GM06990 (cell line): ENCODE measurements around the gene IGF1.

ENCODE experiments used
- DNase-seq: peaks from one replicate; pipeline ENCODE4 v3.0.0-alpha.2; 2011; ENCODE audit not compliant: insufficient read length; ENCODE audit errors: extremely low read depth
- H3K27me3 ChIP-seq: replicated peaks from 2 replicates; pipeline ENCODE4 v1.6.0; 2011; ENCODE audit warnings: low read length; ENCODE audit not compliant: control insufficient read depth, insufficient read depth
- H3K36me3 ChIP-seq: 2 replicates; pipeline ENCODE4 v1.5.1; 2011; ENCODE audit warnings: low read length; ENCODE audit not compliant: control insufficient read depth, insufficient read depth
- H3K4me3 ChIP-seq: replicated peaks from 2 replicates; pipeline ENCODE4 v1.5.1; 2011; ENCODE audit warnings: low read depth, mild to moderate bottlenecking, control low read depth, low read length
- TF ChIP-seq, protein P1 (sequence below): IDR thresholded peaks from 2 replicates; pipeline ENCODE4 v1.5.1; 2011; ENCODE audit warnings: low read length, control low read depth, mild to moderate bottlenecking, inconsistent platforms; ENCODE audit not compliant: insufficient read depth, poor library complexity, severe bottlenecking

The IGF1 gene

DNA sequence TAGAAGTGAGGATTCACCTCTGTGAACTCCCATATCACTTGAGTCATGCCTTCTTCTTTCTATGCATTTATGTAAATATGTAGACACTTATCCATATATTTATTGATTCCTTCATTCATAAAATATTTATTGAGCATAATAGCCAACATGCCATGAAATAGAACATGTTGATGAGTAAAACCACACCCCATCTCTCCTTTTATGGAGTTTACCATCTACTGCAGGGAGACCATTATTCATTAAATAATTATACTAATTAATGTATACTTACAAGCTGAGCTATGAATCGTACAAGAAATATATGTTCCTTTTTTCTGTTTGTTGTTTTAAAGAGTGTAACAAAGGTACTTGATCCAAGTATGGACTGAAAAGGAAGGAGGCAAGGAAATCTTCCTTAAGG is 17.4 kb upstream of the IGF1 start:
- Histone ChIP-seq H3K36me3 (no peaks in the 10 kb centered on the region), H3K27me3 (no peaks in the 10 kb centered on the region), H3K4me3 (no peak overlapping the region)
- DNase-seq: no peak
- TF ChIP-seq, protein P1, sequence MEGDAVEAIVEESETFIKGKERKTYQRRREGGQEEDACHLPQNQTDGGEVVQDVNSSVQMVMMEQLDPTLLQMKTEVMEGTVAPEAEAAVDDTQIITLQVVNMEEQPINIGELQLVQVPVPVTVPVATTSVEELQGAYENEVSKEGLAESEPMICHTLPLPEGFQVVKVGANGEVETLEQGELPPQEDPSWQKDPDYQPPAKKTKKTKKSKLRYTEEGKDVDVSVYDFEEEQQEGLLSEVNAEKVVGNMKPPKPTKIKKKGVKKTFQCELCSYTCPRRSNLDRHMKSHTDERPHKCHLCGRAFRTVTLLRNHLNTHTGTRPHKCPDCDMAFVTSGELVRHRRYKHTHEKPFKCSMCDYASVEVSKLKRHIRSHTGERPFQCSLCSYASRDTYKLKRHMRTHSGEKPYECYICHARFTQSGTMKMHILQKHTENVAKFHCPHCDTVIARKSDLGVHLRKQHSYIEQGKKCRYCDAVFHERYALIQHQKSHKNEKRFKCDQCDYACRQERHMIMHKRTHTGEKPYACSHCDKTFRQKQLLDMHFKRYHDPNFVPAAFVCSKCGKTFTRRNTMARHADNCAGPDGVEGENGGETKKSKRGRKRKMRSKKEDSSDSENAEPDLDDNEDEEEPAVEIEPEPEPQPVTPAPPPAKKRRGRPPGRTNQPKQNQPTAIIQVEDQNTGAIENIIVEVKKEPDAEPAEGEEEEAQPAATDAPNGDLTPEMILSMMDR: no peak

DNA sequence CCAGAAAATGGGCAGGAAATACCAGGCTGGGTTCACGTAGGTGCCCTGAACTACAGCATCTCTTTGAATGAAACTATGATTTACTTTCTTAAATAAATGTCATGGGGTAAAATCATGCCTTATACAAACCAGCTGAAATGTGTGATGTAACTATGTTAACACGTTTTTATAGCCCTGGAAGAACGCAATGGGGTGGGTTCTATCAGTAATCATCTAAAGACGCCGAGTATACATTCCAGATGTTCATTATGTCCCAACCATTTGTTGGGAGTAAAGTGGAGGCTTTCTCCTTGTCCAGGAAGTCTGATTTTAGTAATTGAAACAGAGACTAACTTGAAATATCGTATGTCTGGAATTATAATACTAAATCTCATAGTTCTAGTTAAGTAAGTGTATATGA is 16.2 kb upstream of the IGF1 start:
- Histone ChIP-seq H3K36me3 (no peaks in the 10 kb centered on the region), H3K4me3 (no peak overlapping the region), H3K27me3 (no peaks in the 10 kb centered on the region)
- DNase-seq: no peak
- TF ChIP-seq, protein P1: no peak

DNA sequence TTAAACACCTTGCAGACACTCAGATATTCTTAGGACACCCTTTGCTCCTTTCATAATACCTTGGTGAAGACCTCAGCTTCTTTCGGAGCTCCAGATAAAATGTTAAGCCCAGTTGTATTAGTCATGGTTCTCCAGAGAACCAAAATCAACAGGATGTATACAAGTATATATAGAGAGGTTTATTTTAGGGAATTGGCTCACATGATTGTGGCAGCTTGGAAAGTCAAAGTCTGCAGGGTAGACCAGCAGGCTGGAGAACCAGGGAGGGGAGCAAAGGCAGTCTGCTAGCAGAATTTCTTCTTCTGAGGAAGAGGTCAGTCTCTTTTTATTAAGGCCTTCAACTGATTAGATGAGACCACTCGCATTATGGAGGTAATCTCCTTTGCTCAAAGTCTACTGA is 6.9 kb upstream of the IGF1 start:
- H3K4me3 ChIP-seq: no peak overlapping the region
- DNase-seq: no peak
- TF ChIP-seq, protein P1: no peak

DNA sequence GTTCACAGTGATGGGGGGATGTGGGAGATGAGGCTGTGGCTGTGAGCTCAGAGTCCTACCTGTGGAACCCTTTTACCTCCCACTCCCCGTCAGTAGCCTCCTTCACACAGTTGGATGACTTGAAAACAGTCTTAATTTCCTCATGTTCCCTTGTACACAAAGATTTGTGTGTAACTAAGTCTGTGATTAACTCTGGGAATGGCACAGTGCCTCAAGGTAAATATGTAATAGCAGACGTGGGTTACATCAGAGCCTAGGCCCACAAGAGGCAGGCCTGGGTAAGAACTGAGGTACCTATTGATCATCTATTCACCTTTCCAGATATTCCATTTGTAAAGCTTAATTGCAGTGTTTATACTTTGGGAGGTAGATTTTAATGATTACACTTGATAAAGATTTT is 5.8 kb upstream of the IGF1 start:
- TF ChIP-seq, protein P1: no peak

More for the DNA sequence above, 6.9 kb upstream of the IGF1 start:
- no peaks in the 10 kb centered on the region for H3K27me3 ChIP-seq
- no peaks in the 10 kb centered on the region for H3K36me3 ChIP-seq

DNA sequence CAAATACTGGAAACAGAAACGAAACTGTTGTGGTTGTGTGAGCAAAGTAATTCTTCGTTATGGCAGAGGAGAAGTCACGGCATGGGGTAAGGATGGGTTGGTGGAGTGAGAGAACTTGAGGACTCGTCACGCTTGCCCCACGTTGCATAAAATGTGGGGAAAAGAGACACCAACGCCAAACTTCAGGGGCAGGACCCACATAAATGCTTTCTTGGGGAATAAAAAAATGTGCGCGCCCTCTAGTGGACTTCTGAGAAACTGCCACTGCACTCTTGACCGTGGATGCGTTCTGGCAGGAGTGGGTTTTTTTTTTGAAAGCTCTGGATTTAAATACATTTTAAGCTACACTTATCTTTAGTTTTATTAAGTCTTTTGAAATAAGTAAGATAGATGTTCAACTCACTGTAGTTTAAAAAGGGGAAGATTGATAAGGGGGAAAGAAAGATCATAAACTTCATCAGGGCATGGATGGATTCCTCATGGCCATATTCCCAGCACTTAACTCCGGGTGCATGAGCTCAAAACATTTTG is 4.1 kb upstream of the IGF1 start:
- Histone ChIP-seq H3K4me3 (peak overlapping the region; percentile 39; the same call in 1 of the 2 replicates), H3K36me3 (no peaks in the 10 kb centered on the region), H3K27me3 (no peaks in the 10 kb centered on the region)
- DNase-seq: peak; percentile 67
- TF ChIP-seq, protein P1: peak; percentile 87

More for the DNA sequence above, 5.8 kb upstream of the IGF1 start:
- H3K27me3 ChIP-seq: no peaks in the 10 kb centered on the region
- no peak for DNase-seq
- no peak overlapping the region for H3K4me3 ChIP-seq
- no peaks in the 10 kb centered on the region for H3K36me3 ChIP-seq

DNA sequence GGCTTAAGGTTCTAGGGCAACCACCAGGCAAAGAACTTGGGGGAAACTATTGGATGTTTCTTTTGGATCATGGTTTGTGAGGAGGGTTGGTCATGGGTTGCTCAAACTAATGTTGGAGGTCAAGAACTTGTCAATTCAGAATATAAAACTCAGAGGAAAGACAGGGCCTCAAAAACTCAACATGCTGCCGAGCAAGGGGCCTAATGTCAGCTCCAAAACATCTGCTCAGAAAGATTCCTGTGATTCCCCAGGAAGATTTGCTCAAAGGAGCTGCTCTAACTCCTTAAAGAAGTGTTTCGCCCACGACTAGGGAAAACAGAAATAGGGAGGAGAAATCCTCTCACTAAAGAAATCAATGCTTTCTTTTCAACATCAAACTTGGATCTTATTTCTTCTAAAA is 3.7 kb upstream of the IGF1 start:
- no peaks in the 10 kb centered on the region for H3K27me3 ChIP-seq
- no peaks in the 10 kb centered on the region for H3K36me3 ChIP-seq
- DNase-seq: no peak
- H3K4me3 ChIP-seq: peak overlapping the region; percentile 34
- TF ChIP-seq, protein P1: no peak
